ENCODE results near the gene PRIMPOL.
A peak's percentile ranks its signal among the peaks of the same experiment; 100 is the strongest.
"Not testable (repeated sequence)": the region's sequence is repeated elsewhere in the genome, so short reads cannot be mapped to it uniquely, and the experiment has no call there.

PRIMPOL gene

GRCh38 chr4:184715526-184715925 is 66.0 kb downstream of the PRIMPOL start:
- no peak for DNase-seq

GRCh38 chr4:184719407-184719806 is 69.9 kb downstream of the PRIMPOL start:
- DNase-seq, result no peak

GRCh38 chr4:184721254-184721653 is 71.7 kb downstream of the PRIMPOL start:
- DNase-seq, result no peak

GRCh38 chr4:184722798-184723197 is 73.3 kb downstream of the PRIMPOL start:
- peak in 1 of 5 experiments; percentile 38 for DNase-seq

- DNase-seq, result no peak
Observed at GRCh38 chr4:184727430-184727829, 77.9 kb downstream of the PRIMPOL start.

GRCh38 chr4:184728858-184729257 is 79.3 kb downstream of the PRIMPOL start:
- no peak for DNase-seq

- no peak for DNase-seq
Observed at GRCh38 chr4:184729946-184730345, 80.4 kb downstream of the PRIMPOL start.

- no peak for DNase-seq
Observed at GRCh38 chr4:184731056-184731455, 81.5 kb downstream of the PRIMPOL start.

- no peak for DNase-seq
Observed at GRCh38 chr4:184732126-184732525, 82.6 kb downstream of the PRIMPOL start.

- peak; percentile 90 to 99 (median 91) for DNase-seq
Observed at GRCh38 chr4:184733654-184734524, 84.4 kb downstream of the PRIMPOL start, which contains the start of gene CENPU. Gene CENPU, minus strand, starts transcription at chr4:184734096. Its CDS starts 34 bp downstream, at chr4:184734062.

GRCh38 chr4:184734758-184735157 is 85.2 kb downstream of the PRIMPOL start:
- no peak for DNase-seq

- DNase-seq, result not testable (repeated sequence)
Observed at GRCh38 chr4:184739575-184739974, 90.0 kb downstream of the PRIMPOL start.

GRCh38 chr4:184740980-184741391 is 91.4 kb downstream of the PRIMPOL start:
- DNase-seq, result no peak

GRCh38 chr4:184741651-184742050 is 92.1 kb downstream of the PRIMPOL start:
- not testable (repeated sequence) for DNase-seq

GRCh38 chr4:184743650-184744049 is 94.1 kb downstream of the PRIMPOL start:
- no peak for DNase-seq

GRCh38 chr4:184744236-184744635 is 94.7 kb downstream of the PRIMPOL start:
- no peak for DNase-seq

Measured in T-helper 2 cell (primary cell).